Brain pericyte (primary cell): ENCODE data around the gene THBS3.
"Not testable (repeated sequence)": the region's sequence is repeated elsewhere in the genome, so short reads cannot be mapped to it uniquely, and the experiment has no call there.

Experiments used
- DNase-seq: peaks from one replicate; pipeline ENCODE4 v3.0.0-alpha.2; 2012; ENCODE audit warnings: low read depth, low spot score

The THBS3 gene

GRCh38 chr1:155235375-155235774 lies 27.7 kb upstream of the THBS3 start:
- DNase-seq, result not testable (repeated sequence)

- DNase-seq, result not testable (repeated sequence)
Measured at GRCh38 chr1:155233502-155233901, 25.8 kb upstream of the THBS3 start.

GRCh38 chr1:155232001-155232978 lies 24.6 kb upstream of the THBS3 start:
- DNase-seq, result not testable (repeated sequence)

DNA sequence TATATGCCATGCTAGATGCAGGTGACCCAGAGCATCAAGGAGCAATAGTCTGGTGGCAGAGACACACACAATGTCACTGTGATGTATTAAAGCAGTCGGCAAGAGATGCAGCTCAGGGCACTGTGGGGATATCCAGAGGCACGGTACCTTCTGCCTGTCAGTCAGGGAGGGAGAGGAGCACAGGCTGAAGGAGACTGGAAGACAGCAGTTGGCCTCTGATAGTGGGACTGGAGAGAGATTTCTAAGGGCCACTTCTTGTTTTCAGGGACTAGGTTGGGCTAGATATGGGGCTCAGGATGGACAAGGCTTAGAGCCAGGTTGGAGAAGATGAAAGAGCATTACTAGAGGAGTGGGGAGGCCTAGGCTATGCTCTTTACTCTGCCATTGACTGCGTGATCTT lies 23.6 kb upstream of the THBS3 start:
- DNase-seq, result not testable (repeated sequence)

- DNase-seq, result no peak
Measured at GRCh38 chr1:155228096-155228427, 20.4 kb upstream of the THBS3 start.

DNA sequence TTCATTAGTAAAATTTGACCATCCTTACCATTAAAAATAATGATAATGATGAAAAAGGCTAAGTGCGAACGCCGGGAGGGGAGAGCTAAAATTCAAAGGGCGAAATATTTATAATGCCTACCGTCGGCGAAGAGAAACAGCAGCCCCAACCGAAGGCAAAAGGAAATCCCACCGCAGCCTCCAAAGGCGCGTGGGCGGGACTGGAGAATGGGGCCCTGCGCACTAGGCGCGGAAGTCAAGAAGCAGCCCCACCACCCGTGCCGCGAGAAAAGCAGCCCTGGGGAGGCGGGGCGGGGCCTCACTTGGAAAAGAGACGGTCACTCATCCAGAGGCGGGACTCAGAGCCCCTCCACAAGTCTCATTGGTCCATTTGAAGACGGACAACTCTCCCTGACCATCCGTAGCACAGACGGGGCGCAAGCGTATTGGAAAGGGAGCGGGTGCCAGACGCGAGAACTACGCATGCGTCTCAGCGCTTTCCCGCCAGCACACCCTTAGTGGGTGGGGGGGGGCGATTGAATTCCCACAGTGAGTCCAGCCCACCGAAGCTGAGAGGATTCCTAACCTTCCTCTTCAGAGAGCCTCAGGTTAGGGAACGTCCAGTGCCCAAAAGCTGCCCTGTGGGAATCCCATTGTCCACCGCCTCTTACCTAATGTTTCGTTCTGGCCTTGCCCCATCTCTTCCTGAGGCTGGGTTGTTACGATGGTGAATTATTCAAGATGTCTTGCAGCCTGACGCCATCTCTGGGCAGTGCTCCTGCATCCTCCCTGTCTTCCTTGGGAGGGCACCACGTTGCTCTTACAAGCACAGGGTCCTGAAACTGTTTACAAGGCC lies 19.8 kb upstream of the THBS3 start:
- DNase-seq, result peak; percentile 94

DNA sequence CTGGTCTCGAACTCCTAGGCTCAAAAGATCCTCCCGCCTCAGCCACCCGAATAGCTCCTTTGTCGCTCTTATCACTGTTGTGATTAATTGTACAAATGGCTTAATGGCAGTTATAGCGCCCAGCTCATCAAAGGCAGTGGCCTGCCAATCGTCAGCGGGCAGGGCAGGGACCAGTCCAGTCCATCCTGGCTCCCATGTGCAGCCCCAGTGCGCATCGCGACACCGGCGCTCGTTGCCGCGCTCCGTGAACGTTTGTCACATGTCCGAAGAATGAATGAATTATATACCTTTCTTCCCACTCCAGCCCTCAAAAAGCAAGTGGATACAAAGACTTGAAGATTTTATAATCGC lies 19.2 kb upstream of the THBS3 start:
- DNase-seq, result no peak

- DNase-seq, result no peak
Measured at GRCh38 chr1:155226188-155226909, 18.7 kb upstream of the THBS3 start.

DNA sequence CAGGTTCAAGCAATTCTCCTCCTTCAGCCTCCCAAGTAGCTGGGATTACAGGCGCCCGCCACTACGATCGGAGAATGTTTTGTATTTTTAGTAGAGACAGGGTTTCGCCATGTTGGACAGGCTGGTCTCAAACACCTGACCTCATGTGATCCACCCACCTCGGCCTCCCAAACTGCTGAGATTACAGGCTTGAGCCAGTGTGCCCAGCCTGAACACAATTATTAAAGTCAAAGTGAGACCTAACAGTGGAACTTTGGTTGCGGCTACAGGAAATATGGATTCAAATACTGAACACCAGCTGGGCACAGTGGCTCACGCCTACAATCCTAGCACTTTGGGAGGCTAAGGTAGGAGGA lies 17.7 kb upstream of the THBS3 start:
- not testable (repeated sequence) for DNase-seq

DNA sequence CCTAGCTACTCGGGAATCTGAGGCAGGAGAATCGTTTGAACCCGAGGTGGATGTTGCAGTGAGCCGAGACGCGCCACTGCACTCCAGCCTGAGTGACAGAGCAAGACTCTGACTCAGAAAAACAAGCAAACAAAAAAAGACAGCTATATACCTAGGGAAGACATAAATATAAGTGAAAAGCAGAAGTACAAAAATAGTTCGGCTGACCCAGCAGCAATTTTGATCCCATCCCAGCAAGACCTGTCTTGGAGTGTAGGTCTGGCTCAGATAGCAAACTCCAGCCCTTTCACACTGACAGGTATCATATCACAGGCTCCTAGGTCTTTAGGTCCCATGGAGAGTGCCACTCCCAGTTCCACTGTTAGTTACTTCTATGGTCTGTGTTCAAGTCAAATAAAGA lies 15.3 kb upstream of the THBS3 start:
- no peak for DNase-seq

DNA sequence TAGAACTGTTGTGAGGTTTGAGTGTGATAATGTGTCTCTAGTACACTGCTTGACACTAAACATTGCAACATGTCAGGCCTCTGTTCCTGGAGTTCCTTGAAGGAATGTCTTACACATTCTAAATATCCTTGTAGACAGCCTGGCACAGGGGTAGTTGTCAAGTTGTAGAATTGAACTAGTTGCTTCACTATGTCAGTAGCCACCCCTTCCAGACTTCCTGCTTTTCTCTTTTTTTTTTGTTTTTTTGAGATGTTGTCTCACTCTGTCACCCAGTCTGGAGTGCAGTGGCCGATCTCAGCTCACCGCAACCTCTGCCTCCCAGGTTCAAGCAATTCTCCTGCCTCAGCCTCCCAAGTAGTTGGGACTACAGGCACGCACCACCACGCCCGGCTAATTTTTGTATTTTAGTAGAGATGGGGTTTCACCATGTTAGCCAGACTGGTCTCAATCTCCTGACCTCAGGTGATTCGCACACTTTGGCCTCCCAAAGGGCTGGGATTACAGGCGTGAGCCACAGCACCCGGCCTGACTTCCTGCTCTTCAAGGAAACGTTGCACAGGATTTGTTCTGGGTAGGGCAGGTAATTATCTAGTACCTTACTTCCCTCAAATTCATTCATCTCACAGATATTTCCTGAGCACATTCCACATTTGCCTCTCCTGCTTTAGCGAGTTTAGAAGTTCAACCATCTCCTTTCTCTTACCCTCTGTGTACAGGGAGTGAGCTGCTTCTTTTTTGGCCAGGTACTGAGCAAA lies 12.7 kb upstream of the THBS3 start:
- not testable (repeated sequence) for DNase-seq

- DNase-seq, result no peak
Measured at GRCh38 chr1:155219592-155220031, 11.9 kb upstream of the THBS3 start.

DNA sequence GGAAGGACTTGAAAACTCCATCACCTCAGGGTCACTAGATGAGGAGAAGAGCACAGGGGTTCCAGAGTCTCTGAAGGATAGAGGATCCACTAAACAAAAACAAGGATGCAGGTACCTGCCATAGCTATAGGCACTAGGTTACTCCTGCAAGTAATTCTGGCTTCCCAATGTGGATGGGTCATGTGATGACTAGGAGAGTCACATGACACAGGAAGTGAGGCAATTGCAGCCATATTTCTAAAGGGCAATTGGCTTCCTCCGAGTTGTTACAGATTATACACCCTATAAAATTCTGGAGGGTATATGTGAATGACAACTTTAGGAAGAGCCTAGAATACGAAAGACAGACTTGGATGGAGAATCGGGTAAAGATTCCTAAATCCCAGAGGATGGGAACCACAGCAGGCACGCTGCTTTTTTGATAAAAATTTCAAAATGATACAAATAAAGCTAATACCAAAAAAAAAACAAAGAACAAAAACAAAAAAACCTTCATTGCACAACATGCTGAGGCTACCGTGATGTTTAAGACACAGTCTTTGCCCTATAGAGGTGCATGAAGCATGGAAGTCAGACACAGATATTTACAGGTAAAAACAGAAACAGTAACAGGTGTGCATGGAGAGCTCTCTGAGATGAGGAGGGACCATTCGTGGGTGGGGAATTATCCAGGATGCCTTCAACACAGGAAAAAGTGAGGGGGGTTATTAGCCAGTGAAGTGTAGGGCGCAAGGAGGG lies 11.3 kb upstream of the THBS3 start:
- no peak for DNase-seq

DNA sequence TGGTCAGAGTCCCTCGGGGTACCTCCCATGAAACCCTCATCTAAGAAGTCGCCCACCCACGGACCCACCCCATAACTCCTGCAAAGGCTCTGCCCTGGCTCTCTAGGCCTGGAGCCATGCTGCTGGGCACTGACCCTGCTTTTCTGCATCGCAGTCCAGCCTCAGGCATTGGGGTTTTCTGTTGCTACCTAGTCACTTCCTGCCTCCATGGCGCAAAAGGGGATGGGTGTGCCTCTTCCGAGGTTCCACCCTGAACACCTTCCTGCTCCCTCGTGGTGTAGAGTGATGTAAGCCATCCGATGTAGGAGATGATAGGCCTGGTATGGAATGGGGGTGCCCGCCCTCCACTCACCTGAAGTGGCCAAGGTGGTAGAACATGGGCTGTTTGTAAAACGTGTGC lies 7.0 kb upstream of the THBS3 start:
- not testable (repeated sequence) for DNase-seq

- DNase-seq, result not testable (repeated sequence)
Measured at GRCh38 chr1:155212051-155212440, 4.3 kb upstream of the THBS3 start.

- not testable (repeated sequence) for DNase-seq
Measured at GRCh38 chr1:155211381-155212050, 3.8 kb upstream of the THBS3 start.

DNA sequence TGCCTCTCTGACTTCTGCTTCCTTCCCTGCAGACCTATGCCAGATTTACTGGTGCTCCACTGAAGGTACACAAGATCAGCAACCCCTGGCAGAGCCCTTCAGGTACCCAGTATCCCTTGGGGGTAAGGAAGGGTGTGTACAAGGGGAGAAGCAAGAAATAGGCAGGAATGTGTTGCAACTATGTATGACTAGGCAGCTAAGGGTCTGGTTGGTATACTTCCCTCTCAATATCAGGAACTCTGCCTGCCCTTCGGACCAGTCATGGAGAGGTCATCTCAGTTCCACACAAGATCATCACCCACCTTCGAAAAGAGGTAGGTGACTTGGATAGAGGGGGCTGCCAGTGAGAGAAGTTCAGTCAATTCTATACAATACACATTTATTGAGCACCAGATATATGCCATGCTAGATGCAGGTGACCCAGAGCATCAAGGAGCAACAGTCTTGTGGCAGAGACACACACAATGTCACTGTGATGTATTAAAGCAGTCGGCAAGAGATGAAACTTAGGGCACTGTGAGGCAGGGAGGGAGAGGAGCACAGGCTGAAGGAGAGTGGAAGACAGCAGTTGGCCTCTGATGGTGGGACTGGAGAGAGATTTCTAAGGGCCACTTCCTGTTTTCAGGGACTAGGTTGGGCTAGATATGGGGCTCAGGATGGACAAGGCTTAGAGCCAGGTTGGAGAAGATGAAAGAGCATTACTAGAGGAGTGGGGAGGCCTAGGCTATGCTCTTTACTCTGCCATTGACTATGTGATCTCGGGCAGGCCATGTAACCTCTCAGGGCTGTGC lies 2.8 kb upstream of the THBS3 start:
- DNase-seq, result no peak

GRCh38 chr1:155209312-155209721 lies 1.6 kb upstream of the THBS3 start:
- no peak for DNase-seq
